ENCODE measurements around the gene CHST11.

- TF ChIP-seq CTCF (IDR thresholded peaks at IDR 0.05; ENCODE audit: insufficient read depth, low read length, poor library complexity, severe bottlenecking) (no peak), EZH2phosphoT487 (conservative IDR thresholded peaks at IDR 0.05; ENCODE audit: low read length) (no peak)
These were observed 67.5 kb downstream of the CHST11 start for GRCh38 chr12:104524034-104524832.
